Mesendoderm (in vitro differentiated cells): ENCODE measurements around the gene BRI3BP.

Experiments used
- DNase-seq: peaks from one replicate; pipeline ENCODE4 v3.0.0; 2013
- H2AK5ac ChIP-seq: 2 replicates; pipeline ENCODE4 v1.6.1; 2013; ENCODE audit warnings: low read length, inconsistent platforms
- H2BK120ac ChIP-seq: 2 replicates; pipeline ENCODE4 v1.6.1; 2013; ENCODE audit warnings: low read depth, mild to moderate bottlenecking, low read length, moderate library complexity, mixed read lengths
- H2BK15ac ChIP-seq: replicated peaks from 2 replicates; pipeline ENCODE4 v1.6.1; 2013; ENCODE audit warnings: low read depth, mild to moderate bottlenecking, moderate library complexity
- H2BK5ac ChIP-seq: 2 replicates; pipeline ENCODE4 v1.6.1; 2013; ENCODE audit warnings: low read length, inconsistent platforms
- H3K18ac ChIP-seq: 2 replicates; pipeline ENCODE4 v1.6.1; 2013; ENCODE audit warnings: mild to moderate bottlenecking, low read length, mixed read lengths
- H3K23ac ChIP-seq: one replicate; pipeline ENCODE4 v1.6.1; 2013; ENCODE audit warnings: low read length
- H3K27ac ChIP-seq: 2 replicates; pipeline ENCODE4 v1.5.1; 2013; ENCODE audit warnings: low read depth, mild to moderate bottlenecking, inconsistent platforms, low read length, moderate library complexity
- H3K27me3 ChIP-seq: 2 replicates; pipeline ENCODE4 v1.6.1; 2013; ENCODE audit warnings: low read length, control low read depth, mild to moderate bottlenecking, inconsistent platforms; ENCODE audit not compliant: insufficient read depth, poor library complexity
- H3K36me3 ChIP-seq: 2 replicates; pipeline ENCODE4 v1.6.1; 2013; ENCODE audit warnings: low read length, inconsistent platforms; ENCODE audit not compliant: control insufficient read depth, insufficient read depth
- H3K4ac ChIP-seq: one replicate; pipeline ENCODE4 v1.6.1; 2013; ENCODE audit warnings: low read depth, mild to moderate bottlenecking, low read length, moderate library complexity
- H3K4me1 ChIP-seq: 2 replicates; pipeline ENCODE4 v1.6.1; 2013; ENCODE audit warnings: low read depth, low read length, inconsistent platforms; ENCODE audit not compliant: control insufficient read depth
- H3K4me2 ChIP-seq: 2 replicates; pipeline ENCODE4 v1.6.1; 2013; ENCODE audit warnings: low read length
- H3K4me3 ChIP-seq: 2 replicates; pipeline ENCODE4 v1.5.1; 2013; ENCODE audit warnings: mild to moderate bottlenecking, low read length
- H3K56ac ChIP-seq: one replicate; pipeline ENCODE4 v1.6.1; 2013; ENCODE audit warnings: low read length
- H3K79me1 ChIP-seq: 2 replicates; pipeline ENCODE4 v1.6.1; 2013; ENCODE audit warnings: low read length, inconsistent platforms
- H3K79me2 ChIP-seq: 2 replicates; pipeline ENCODE4 v1.6.1; 2013; ENCODE audit warnings: mild to moderate bottlenecking, low read length; ENCODE audit not compliant: control insufficient read depth, insufficient read depth
- H3K9ac ChIP-seq: 2 replicates; pipeline ENCODE4 v1.6.1; 2013; ENCODE audit warnings: low read length, inconsistent platforms
- H4K5ac ChIP-seq: one replicate; pipeline ENCODE4 v1.6.1; 2013; ENCODE audit warnings: low read length
- H4K8ac ChIP-seq: one replicate; pipeline ENCODE4 v1.6.1; 2013; ENCODE audit warnings: low read depth, mild to moderate bottlenecking, control low read depth, low read length, moderate library complexity
- WGBS: extraction: QIAGEN DNeasy Blood & Tissue Kit; methylation state at CpG from one replicate; pipeline ENCODE4 v1.1.7; 2013; ENCODE audit warnings: low lambda C conversion rate, missing lambda C conversion rate; ENCODE audit not compliant: insufficient coverage; ENCODE audit errors: extremely low coverage; 5-methylcytosine and 5-hydroxymethylcytosine counted together

The BRI3BP gene

DNA sequence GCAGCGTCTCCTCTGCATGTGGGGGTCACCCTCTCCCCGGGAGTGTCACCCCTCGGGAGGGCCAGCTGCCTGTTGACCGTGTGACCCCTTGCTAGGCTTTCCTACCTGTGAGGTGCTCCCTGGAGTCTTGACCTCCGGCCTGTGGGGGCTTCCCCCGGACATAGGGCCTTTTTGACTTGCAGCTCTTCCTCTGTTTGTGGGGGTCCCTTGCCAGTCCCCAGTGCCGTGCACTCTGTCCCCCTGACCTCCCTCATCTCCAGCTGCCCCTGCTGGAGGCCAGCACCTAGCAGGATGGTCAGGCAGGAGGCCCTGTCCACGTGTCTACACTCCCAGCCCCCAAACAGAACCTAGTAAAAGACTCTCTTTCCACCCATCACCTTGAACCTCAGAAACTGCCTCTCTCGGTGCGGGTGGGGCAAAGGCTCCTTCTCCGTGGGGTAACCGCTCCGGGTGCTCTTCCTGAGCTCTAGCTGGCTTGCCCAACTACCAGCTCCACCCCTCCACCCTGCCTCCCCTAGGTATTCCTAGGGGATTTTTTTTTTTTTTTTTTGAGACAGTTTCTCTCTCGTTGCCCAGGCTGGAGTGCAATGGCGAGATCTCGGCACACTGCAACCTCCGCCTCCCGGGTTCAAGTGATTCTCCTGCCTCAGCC is 72.6 kb downstream of the BRI3BP start:
- Histone ChIP-seq H3K27me3 (no peaks in the 10 kb centered on the region), H4K5ac (no peak overlapping the region), H3K56ac (peak overlapping the region; percentile 81), H3K4me3 (peak overlapping the region; percentile 68), H3K4me2 (peak overlapping the region; percentile 90), H4K8ac (no peak overlapping the region), H3K18ac (peak overlapping the region; percentile 64), H2BK15ac (no peak overlapping the region), H3K36me3 (no peaks in the 10 kb centered on the region), H3K79me2 (peaks cover 25% of the 10 kb centered on the region), H3K79me1 (peaks cover 29% of the 10 kb centered on the region), H2BK5ac (no peak overlapping the region), H3K27ac (no peak overlapping the region), H3K23ac (peak overlapping the region; percentile 11), H3K9ac (peak overlapping the region; percentile 76), H2AK5ac (no peak overlapping the region), H2BK120ac (no peak overlapping the region), H3K4ac (no peak overlapping the region), H3K4me1 (peaks cover 4% of the 10 kb centered on the region)
- WGBS: no CpG with 5 or more reads among the region's 18 CpGs
- peak; percentile 32 for DNase-seq

DNA sequence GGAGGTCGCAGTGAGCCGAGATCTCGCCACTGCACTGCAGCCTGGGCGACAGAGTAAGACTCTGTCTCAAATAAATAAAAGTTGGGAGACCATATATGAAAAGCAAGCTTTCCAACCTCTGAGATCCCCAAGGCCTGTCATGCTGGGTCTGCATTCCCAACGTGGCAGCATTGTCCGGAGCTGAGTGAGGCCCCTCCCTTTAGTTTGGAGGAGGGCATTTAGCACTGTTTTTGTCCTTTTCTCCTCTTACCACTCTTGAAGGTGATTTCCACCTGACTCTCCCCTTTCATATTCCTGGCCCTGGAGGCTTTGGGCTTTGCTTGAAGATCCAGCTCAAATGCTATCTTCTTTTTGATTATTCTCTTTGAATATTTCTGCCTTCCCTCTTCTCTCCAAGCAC is 74.9 kb downstream of the BRI3BP start:
- Histone ChIP-seq H3K27ac (no peak overlapping the region), H3K9ac (no peak overlapping the region), H3K36me3 (no peaks in the 10 kb centered on the region), H2BK5ac (no peak overlapping the region), H3K23ac (no peak overlapping the region), H3K79me2 (peaks cover 28% of the 10 kb centered on the region), H2BK120ac (no peak overlapping the region), H3K79me1 (peaks cover 31% of the 10 kb centered on the region), H3K4me1 (peaks cover 4% of the 10 kb centered on the region), H3K56ac (no peak overlapping the region), H2AK5ac (no peak overlapping the region), H4K5ac (no peak overlapping the region), H3K18ac (no peak overlapping the region), H3K27me3 (no peaks in the 10 kb centered on the region), H4K8ac (no peak overlapping the region), H2BK15ac (no peak overlapping the region), H3K4me2 (no peak overlapping the region), H3K4me3 (no peak overlapping the region), H3K4ac (no peak overlapping the region)
- no peak for DNase-seq
- no CpG with 5 or more reads among the region's 6 CpGs for WGBS

- no peak overlapping the region for H4K8ac ChIP-seq
- no peak for DNase-seq
Measured at GRCh38 chr12:125069616-125070015, 76.2 kb downstream of the BRI3BP start.

GRCh38 chr12:125070112-125070511 is 76.7 kb downstream of the BRI3BP start:
- Histone ChIP-seq H3K9ac (no peak overlapping the region), H3K56ac (no peak overlapping the region), H2BK15ac (no peak overlapping the region), H3K79me1 (peaks cover 33% of the 10 kb centered on the region), H3K36me3 (no peaks in the 10 kb centered on the region), H3K27ac (no peak overlapping the region), H3K23ac (no peak overlapping the region), H2BK120ac (no peak overlapping the region), H3K4me1 (peaks cover 4% of the 10 kb centered on the region), H3K18ac (no peak overlapping the region), H4K5ac (no peak overlapping the region), H2BK5ac (no peak overlapping the region), H3K27me3 (no peaks in the 10 kb centered on the region), H3K4ac (no peak overlapping the region), H4K8ac (no peak overlapping the region), H3K79me2 (peaks cover 28% of the 10 kb centered on the region), H3K4me2 (no peak overlapping the region), H3K4me3 (no peak overlapping the region), H2AK5ac (no peak overlapping the region)
- no CpG with 5 or more reads among the region's 6 CpGs for WGBS
- DNase-seq: peak; percentile 25

More at GRCh38 chr12:125069616-125070015, 76.2 kb downstream of the BRI3BP start:
- no peak overlapping the region for H4K5ac ChIP-seq
- no peak overlapping the region for H3K27ac ChIP-seq
- no peak overlapping the region for H3K4me2 ChIP-seq
- H2BK15ac ChIP-seq: no peak overlapping the region
- peaks cover 33% of the 10 kb centered on the region for H3K79me1 ChIP-seq
- H3K79me2 ChIP-seq: peaks cover 28% of the 10 kb centered on the region
- no peak overlapping the region for H3K23ac ChIP-seq
- H2BK5ac ChIP-seq: no peak overlapping the region
- WGBS: no CpG with 5 or more reads among the region's 8 CpGs
- H2BK120ac ChIP-seq: no peak overlapping the region
- no peak overlapping the region for H3K9ac ChIP-seq
- H3K4me1 ChIP-seq: peaks cover 4% of the 10 kb centered on the region
- H3K27me3 ChIP-seq: no peaks in the 10 kb centered on the region
- no peak overlapping the region for H3K4me3 ChIP-seq
- H2AK5ac ChIP-seq: no peak overlapping the region
- no peaks in the 10 kb centered on the region for H3K36me3 ChIP-seq
- no peak overlapping the region for H3K18ac ChIP-seq
- H3K56ac ChIP-seq: no peak overlapping the region
- no peak overlapping the region for H3K4ac ChIP-seq

GRCh38 chr12:125070661-125071390 is 77.4 kb downstream of the BRI3BP start:
- H3K36me3 ChIP-seq: no peaks in the 10 kb centered on the region
- no peak overlapping the region for H3K56ac ChIP-seq
- H3K23ac ChIP-seq: no peak overlapping the region
- no peak overlapping the region for H3K27ac ChIP-seq
- H3K4me3 ChIP-seq: no peak overlapping the region
- peaks cover 31% of the 10 kb centered on the region for H3K79me1 ChIP-seq
- H2BK5ac ChIP-seq: no peak overlapping the region
- WGBS: no CpG with 5 or more reads among the region's 11 CpGs
- H3K4me1 ChIP-seq: peaks cover 4% of the 10 kb centered on the region
- no peak overlapping the region for H4K8ac ChIP-seq
- no peaks in the 10 kb centered on the region for H3K27me3 ChIP-seq
- no peak overlapping the region for H2AK5ac ChIP-seq
- no peak overlapping the region for H3K18ac ChIP-seq
- H3K79me2 ChIP-seq: peaks cover 24% of the 10 kb centered on the region
- no peak overlapping the region for H3K4ac ChIP-seq
- H2BK120ac ChIP-seq: no peak overlapping the region
- no peak overlapping the region for H3K4me2 ChIP-seq
- DNase-seq: no peak
- no peak overlapping the region for H3K9ac ChIP-seq
- H2BK15ac ChIP-seq: no peak overlapping the region
- H4K5ac ChIP-seq: no peak overlapping the region
